Fibroblast of lung (primary cell): ENCODE measurements around the gene YWHAQ. TPM values are rescaled to one million over a fixed set of nuclear protein-coding genes. Genes with fewer than 3 reads are reported as not detected.

ENCODE experiments used
- DNase-seq, 2 donors: peaks; one replicate each; pipeline versions ENCODE4 v3.0.0 to v3.0.0-alpha.2; 2010; ENCODE audit warnings: low read depth in 2 of 2
- H2AFZ ChIP-seq: 2 replicates; pipeline ENCODE4 v1.5.1; 2012; ENCODE audit warnings: low read length, control low read depth, inconsistent platforms
- H3K27ac ChIP-seq: 2 replicates; pipeline ENCODE4 v1.5.1; 2011; ENCODE audit warnings: low read length, control low read depth; ENCODE audit not compliant: insufficient read depth
- H3K27me3 ChIP-seq: 2 replicates; pipeline ENCODE4 v1.5.1; 2011; ENCODE audit warnings: mild to moderate bottlenecking, low read length; ENCODE audit not compliant: control insufficient read depth, insufficient read depth
- H3K36me3 ChIP-seq: 2 replicates; pipeline ENCODE4 v1.5.1; 2011; ENCODE audit warnings: low read length; ENCODE audit not compliant: control insufficient read depth, insufficient read depth
- H3K4me1 ChIP-seq: 2 replicates; pipeline ENCODE4 v1.5.1; 2011; ENCODE audit warnings: low read length; ENCODE audit not compliant: control insufficient read depth, insufficient read depth; ENCODE audit errors: extremely low read depth
- H3K4me2 ChIP-seq: 2 replicates; pipeline ENCODE4 v1.5.1; 2011; ENCODE audit warnings: low read length, control low read depth; ENCODE audit not compliant: insufficient read depth; ENCODE audit errors: extremely low read depth
- H3K4me3 ChIP-seq, 4 experiments: fragments of 200-600 bp in 1 of 4; sonication (generic) in 1 of 4; replicated peaks in 1 of 4; 2 replicates each; pipeline ENCODE4 v1.5.1; 2011 to 2016; ENCODE audit warnings: low read length in 4 of 4, low read depth in 3 of 4, mild to moderate bottlenecking in 3 of 4, control low read depth in 2 of 4, inconsistent platforms in 1 of 4, mixed read lengths in 1 of 4; ENCODE audit not compliant: insufficient read depth in 1 of 4; ENCODE audit errors: control extremely low read depth in 1 of 4
- H3K79me2 ChIP-seq: 2 replicates; pipeline ENCODE4 v1.5.1; 2012; ENCODE audit warnings: mild to moderate bottlenecking, low read length, inconsistent platforms; ENCODE audit not compliant: control insufficient read depth, insufficient read depth
- H3K9ac ChIP-seq: 2 replicates; pipeline ENCODE4 v1.5.1; 2011; ENCODE audit warnings: mild to moderate bottlenecking, low read length, control low read depth; ENCODE audit not compliant: insufficient read depth
- H3K9me3 ChIP-seq: 2 replicates; pipeline ENCODE4 v1.5.1; 2012; ENCODE audit warnings: low read depth, low read length; ENCODE audit not compliant: control insufficient read depth, insufficient read depth
- H4K20me1 ChIP-seq: 2 replicates; pipeline ENCODE4 v1.5.1; 2011; ENCODE audit warnings: low read length; ENCODE audit not compliant: control insufficient read depth, insufficient read depth; ENCODE audit errors: extremely low read depth
- EZH2 ChIP-seq: IDR thresholded peaks from 2 replicates; pipeline ENCODE4 v1.5.1; 2012; ENCODE audit warnings: low read length, control low read depth, mild to moderate bottlenecking; ENCODE audit errors: missing control alignments
- polyA plus RNA-seq, 2 donors: library from polyadenylated mRNA; depleted of rRNA in 1 of 2; stranded (reverse) in 1 of 2; unstranded in 1 of 2; fragments of >200 nt; gene quantifications; 2 replicates each; pipeline ENCODE4 v1.2.1, GENCODE V29; 2011 to 2012; ENCODE audit warnings: missing spikeins in 1 of 2
- total RNA-seq: library from RNA; depleted of rRNA; stranded (reverse); fragments of >200 nt; gene quantifications from 2 replicates; pipeline ENCODE4 v1.2.1, GENCODE V29; 2014
- TF ChIP-seq, protein P1 (sequence below), 2 donors: IDR thresholded peaks in 1 of 2; conservative IDR thresholded peaks in 1 of 2; 1 replicate in 1 of 2; 2 replicates in 1 of 2; pipeline ENCODE4 v1.5.1; 2011 to 2012; ENCODE audit warnings: low read length in 2 of 2, control low read depth in 1 of 2, inconsistent platforms in 1 of 2, low read depth in 1 of 2, mild to moderate bottlenecking in 1 of 2

Gene YWHAQ
- total and polyA plus RNA-seq, 2 donors (not counting 1 experiment from before 2014, with no cell fraction given), result 323 to 510 TPM

DNA sequence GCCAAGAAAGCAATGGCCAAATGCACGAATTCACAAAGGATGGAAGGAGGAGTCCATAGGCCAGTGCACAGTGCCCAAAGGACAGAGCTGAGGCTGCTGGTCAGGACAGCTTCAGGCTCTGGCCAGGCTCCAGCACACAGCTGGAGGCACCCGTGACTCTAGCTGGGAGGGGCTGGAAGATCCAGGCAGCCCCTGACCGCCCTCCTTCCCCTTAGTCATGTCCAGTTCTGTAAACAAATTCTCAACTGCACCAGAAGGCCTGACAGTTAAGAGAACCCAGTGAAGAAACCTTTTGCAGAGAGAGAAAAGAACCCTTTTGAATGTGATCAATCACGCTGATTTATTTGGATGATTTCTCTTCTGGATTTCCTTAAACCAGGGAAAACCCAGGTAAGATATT lies 7.7 kb upstream of the YWHAQ start:
- Histone ChIP-seq H3K27ac (peak overlapping the region; percentile 48), H3K4me1 (peaks cover 26% of the 10 kb centered on the region), H3K36me3 (no peaks in the 10 kb centered on the region), H3K9ac (no peak overlapping the region), H3K9me3 (no peaks in the 10 kb centered on the region), H3K27me3 (no peaks in the 10 kb centered on the region), H3K4me3 (peak overlapping the region in 2 of 4 experiments; percentile 36 to 44), H3K4me2 (peak overlapping the region; percentile 73), H4K20me1 (no peaks in the 10 kb centered on the region), H3K79me2 (no peaks in the 10 kb centered on the region), H2AFZ (no peak overlapping the region)
- TF ChIP-seq, protein P1, sequence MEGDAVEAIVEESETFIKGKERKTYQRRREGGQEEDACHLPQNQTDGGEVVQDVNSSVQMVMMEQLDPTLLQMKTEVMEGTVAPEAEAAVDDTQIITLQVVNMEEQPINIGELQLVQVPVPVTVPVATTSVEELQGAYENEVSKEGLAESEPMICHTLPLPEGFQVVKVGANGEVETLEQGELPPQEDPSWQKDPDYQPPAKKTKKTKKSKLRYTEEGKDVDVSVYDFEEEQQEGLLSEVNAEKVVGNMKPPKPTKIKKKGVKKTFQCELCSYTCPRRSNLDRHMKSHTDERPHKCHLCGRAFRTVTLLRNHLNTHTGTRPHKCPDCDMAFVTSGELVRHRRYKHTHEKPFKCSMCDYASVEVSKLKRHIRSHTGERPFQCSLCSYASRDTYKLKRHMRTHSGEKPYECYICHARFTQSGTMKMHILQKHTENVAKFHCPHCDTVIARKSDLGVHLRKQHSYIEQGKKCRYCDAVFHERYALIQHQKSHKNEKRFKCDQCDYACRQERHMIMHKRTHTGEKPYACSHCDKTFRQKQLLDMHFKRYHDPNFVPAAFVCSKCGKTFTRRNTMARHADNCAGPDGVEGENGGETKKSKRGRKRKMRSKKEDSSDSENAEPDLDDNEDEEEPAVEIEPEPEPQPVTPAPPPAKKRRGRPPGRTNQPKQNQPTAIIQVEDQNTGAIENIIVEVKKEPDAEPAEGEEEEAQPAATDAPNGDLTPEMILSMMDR (conservative IDR thresholded peaks at IDR 0.05 in 1 of 2, IDR thresholded peaks at IDR 0.05 in 1 of 2; ENCODE audit: low read depth in 1 of 2, low read length in 2 of 2), result no peak
- no peak for TF ChIP-seq EZH2
- peak; percentile 92 to 97 for DNase-seq

DNA sequence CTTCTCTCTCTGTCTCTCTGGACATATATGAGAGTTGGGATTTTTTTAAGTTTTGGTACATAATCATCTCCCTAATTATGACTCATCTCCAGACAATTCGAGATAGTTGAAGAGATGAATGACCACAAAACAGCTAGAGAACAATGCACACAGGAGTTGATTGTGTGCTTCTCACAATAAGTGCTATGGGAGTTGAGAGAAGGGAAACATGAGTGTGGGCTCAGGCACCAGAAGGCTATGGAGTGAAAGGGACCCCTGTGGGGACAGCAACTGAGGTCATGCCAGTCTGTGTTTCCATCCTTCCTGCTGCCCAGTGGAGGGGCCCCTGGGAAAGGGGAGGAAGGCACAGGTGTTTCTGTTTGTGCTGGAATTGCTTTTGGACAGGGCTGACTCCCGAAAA lies 6.5 kb upstream of the YWHAQ start:
- no peaks in the 10 kb centered on the region for H3K79me2 ChIP-seq
- peak; percentile 47 to 82 for DNase-seq
- H3K27ac ChIP-seq, result peak overlapping the region; percentile 35
- no peaks in the 10 kb centered on the region for H3K9me3 ChIP-seq
- no peaks in the 10 kb centered on the region for H3K36me3 ChIP-seq
- peak overlapping the region; percentile 48 for H3K4me2 ChIP-seq
- no peaks in the 10 kb centered on the region for H3K27me3 ChIP-seq
- no peaks in the 10 kb centered on the region for H4K20me1 ChIP-seq
- no peak overlapping the region for H3K9ac ChIP-seq
- H2AFZ ChIP-seq, result no peak overlapping the region
- H3K4me3 ChIP-seq, result no peak overlapping the region
- peaks cover 28% of the 10 kb centered on the region for H3K4me1 ChIP-seq
- TF ChIP-seq, protein P1 (conservative IDR thresholded peaks at IDR 0.05 in 1 of 2, IDR thresholded peaks at IDR 0.05 in 1 of 2; ENCODE audit: low read depth in 1 of 2, low read length in 2 of 2), result no peak
- no peak for TF ChIP-seq EZH2

DNA sequence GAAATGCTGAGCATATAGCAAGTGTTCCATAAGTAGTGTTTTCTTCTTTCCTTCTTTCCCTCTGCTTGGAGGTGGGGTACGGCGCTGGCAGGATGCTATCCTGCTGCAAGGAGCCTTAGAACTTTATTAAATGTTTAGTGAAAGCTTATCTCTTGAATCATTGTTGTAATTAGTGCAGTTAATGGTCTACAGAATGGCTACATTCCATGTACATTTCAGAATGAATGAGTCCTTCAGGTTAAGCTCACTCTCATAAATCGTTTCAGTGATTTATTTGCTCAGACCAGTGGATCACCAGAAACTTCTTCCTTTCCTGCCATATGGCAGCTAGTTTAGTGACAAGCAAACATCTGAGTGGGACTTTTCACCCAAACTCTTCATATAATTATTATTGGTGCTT lies 3.3 kb upstream of the YWHAQ start:
- peaks cover 28% of the 10 kb centered on the region for H3K4me1 ChIP-seq
- no peak overlapping the region for H3K4me3 ChIP-seq
- DNase-seq, result no peak
- H3K9ac ChIP-seq, result no peak overlapping the region
- H3K36me3 ChIP-seq, result peaks cover 3% of the 10 kb centered on the region
- H3K79me2 ChIP-seq, result peaks cover 13% of the 10 kb centered on the region
- H3K4me2 ChIP-seq, result no peak overlapping the region
- H3K27ac ChIP-seq, result no peak overlapping the region
- no peak overlapping the region for H2AFZ ChIP-seq
- no peaks in the 10 kb centered on the region for H3K9me3 ChIP-seq
- H4K20me1 ChIP-seq, result no peaks in the 10 kb centered on the region
- TF ChIP-seq EZH2, result no peak
- TF ChIP-seq, protein P1 (conservative IDR thresholded peaks at IDR 0.05 in 1 of 2, IDR thresholded peaks at IDR 0.05 in 1 of 2; ENCODE audit: low read depth in 1 of 2, low read length in 2 of 2), result no peak
- no peaks in the 10 kb centered on the region for H3K27me3 ChIP-seq
